GM06990 (cell line): ENCODE results near the gene RAD50.
"Not testable (repeated sequence)": the region's sequence is repeated elsewhere in the genome, so short reads cannot be mapped to it uniquely, and the experiment has no call there.

Experiments
- DNase-seq: peaks from one replicate; pipeline ENCODE4 v3.0.0-alpha.2; 2011; ENCODE audit not compliant: insufficient read length; ENCODE audit errors: extremely low read depth
- H3K27me3 ChIP-seq: replicated peaks from 2 replicates; pipeline ENCODE4 v1.6.0; 2011; ENCODE audit warnings: low read length; ENCODE audit not compliant: control insufficient read depth, insufficient read depth
- H3K36me3 ChIP-seq: 2 replicates; pipeline ENCODE4 v1.5.1; 2011; ENCODE audit warnings: low read length; ENCODE audit not compliant: control insufficient read depth, insufficient read depth
- H3K4me3 ChIP-seq: replicated peaks from 2 replicates; pipeline ENCODE4 v1.5.1; 2011; ENCODE audit warnings: low read depth, mild to moderate bottlenecking, control low read depth, low read length
- TF ChIP-seq, protein P1 (sequence below): IDR thresholded peaks from 2 replicates; pipeline ENCODE4 v1.5.1; 2011; ENCODE audit warnings: low read length, control low read depth, mild to moderate bottlenecking, inconsistent platforms; ENCODE audit not compliant: insufficient read depth, poor library complexity, severe bottlenecking

RAD50 gene

DNA sequence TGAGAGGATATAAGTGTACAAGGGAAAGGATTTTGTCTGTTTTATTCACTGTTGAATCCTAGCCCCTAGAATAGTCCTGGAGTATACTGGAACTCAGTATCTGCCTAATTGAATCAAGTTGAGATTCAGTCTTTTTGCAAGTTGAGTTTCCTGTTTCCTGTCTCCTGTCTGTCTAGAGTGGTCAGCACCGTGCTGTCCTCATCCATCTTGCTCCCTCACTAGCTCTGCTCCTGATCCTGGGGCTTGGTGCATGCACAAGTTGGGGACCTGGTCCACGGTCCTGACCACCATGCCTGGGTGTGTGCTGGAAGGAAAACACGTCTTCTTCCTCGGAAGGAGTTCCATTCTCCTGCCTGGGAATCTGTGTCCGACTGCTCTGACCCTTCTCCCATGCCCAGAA lies 16.6 kb upstream of the RAD50 start:
- Histone ChIP-seq H3K36me3 (no peaks in the 10 kb centered on the region), H3K27me3 (no peaks in the 10 kb centered on the region), H3K4me3 (no peak overlapping the region)
- TF ChIP-seq, protein P1, sequence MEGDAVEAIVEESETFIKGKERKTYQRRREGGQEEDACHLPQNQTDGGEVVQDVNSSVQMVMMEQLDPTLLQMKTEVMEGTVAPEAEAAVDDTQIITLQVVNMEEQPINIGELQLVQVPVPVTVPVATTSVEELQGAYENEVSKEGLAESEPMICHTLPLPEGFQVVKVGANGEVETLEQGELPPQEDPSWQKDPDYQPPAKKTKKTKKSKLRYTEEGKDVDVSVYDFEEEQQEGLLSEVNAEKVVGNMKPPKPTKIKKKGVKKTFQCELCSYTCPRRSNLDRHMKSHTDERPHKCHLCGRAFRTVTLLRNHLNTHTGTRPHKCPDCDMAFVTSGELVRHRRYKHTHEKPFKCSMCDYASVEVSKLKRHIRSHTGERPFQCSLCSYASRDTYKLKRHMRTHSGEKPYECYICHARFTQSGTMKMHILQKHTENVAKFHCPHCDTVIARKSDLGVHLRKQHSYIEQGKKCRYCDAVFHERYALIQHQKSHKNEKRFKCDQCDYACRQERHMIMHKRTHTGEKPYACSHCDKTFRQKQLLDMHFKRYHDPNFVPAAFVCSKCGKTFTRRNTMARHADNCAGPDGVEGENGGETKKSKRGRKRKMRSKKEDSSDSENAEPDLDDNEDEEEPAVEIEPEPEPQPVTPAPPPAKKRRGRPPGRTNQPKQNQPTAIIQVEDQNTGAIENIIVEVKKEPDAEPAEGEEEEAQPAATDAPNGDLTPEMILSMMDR: no peak
- no peak for DNase-seq

DNA sequence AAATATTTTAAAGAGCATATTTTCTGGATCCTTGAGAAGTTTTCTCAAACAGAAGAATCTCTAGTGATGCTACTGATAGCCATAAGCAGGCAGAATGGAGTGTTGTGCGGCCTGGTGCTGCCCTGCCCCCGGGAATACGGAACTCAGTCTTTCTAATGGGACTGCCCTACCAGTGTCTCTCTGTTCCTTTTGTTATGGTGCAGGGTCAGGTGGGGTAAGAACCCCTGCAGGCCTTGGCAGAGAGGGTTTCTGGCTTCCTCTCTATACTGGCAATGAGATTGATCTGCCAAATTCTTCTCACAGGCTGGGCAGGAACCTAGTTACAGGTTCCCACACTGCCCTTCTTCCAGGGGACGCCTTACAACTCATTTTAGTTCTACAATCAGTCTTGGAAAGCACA lies 16.0 kb upstream of the RAD50 start:
- TF ChIP-seq, protein P1: no peak
- no peak for DNase-seq
- no peak overlapping the region for H3K4me3 ChIP-seq
- no peaks in the 10 kb centered on the region for H3K27me3 ChIP-seq
- no peaks in the 10 kb centered on the region for H3K36me3 ChIP-seq

GRCh38 chr5:132543472-132544201 lies 13.1 kb upstream of the RAD50 start, which contains the start of gene IL5:
TSS of gene IL5 (minus strand) at chr5:132543522. CDS start at chr5:132543478, 44 bp downstream.
- Histone ChIP-seq H3K27me3 (no peaks in the 10 kb centered on the region), H3K36me3 (no peaks in the 10 kb centered on the region), H3K4me3 (no peak within 1 kb of the TSS)
- no peak for DNase-seq
- TF ChIP-seq, protein P1: no peak

DNA sequence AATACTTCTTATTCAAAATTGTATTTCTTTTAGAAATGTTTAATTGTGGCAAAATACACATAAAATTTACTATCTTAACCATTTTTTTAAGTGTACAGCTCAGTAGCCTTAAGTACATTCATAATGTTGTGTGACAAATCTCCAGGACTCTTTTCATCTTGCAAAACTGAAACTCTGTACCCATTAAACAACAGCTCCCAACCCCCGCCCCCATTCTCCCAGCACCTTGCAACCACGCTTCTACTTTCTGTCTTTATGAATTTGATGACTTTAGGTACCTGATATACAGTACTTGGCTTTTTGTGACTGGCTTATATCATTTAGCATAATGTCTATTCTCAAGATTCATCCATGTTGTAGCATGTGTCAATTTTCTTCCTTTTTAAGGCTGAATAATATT lies 10.7 kb upstream of the RAD50 start:
- H3K27me3 ChIP-seq: no peaks in the 10 kb centered on the region
- H3K4me3 ChIP-seq: no peak overlapping the region
- no peak for DNase-seq
- no peaks in the 10 kb centered on the region for H3K36me3 ChIP-seq
- TF ChIP-seq, protein P1: no peak

- no peaks in the 10 kb centered on the region for H3K27me3 ChIP-seq
- H3K36me3 ChIP-seq: no peaks in the 10 kb centered on the region
- TF ChIP-seq, protein P1: no peak
- DNase-seq: no peak
- no peak overlapping the region for H3K4me3 ChIP-seq
Measured at GRCh38 chr5:132547269-132547668, 9.5 kb upstream of the RAD50 start.

DNA sequence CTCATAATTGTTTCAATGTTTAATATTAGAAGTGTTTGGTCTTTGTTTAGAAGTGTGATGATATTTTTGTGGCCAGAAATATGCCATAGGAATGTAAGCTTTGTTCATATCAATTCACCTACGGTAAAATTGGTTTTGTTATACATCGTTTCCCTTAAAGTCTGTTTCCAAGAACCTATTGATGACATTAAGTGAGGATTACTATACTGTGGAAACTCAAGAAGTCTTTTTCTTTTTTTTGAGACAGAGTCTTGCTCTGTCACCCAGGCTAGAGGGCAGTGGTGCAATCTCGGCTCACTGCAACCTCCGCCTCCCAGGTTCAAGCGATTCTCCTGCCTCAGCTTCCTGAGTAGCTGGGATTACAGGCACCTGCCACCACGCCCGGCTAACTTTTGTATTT lies 7.9 kb upstream of the RAD50 start:
- H3K4me3 ChIP-seq, H3K27me3 ChIP-seq, H3K36me3 ChIP-seq, DNase-seq: not testable (repeated sequence)
